Measurements from ENCODE around the gene LRRN4.

DNA sequence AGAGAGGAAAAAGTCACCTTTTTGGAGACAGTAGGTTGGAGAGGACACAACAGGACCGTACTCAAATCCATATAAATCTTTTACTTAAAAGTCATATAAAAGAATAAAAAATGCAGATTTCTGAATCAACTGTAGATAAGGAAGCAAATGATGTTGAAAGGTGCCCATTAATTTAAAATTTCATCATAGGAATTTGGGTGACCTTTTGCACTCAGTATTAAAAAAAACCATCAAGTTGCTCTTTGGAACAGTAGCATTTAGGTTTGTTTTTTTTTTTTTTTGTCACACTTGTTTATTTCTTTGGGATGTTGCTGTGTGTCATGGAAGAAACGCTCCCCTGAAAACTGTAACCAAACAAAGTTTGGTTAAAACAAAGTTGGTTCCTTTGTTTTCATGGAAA is 20.9 kb upstream of the LRRN4 start:
- no peak for TF ChIP-seq POLR2A (IDR thresholded peaks at IDR 0.05)
- TF ChIP-seq, protein P1, sequence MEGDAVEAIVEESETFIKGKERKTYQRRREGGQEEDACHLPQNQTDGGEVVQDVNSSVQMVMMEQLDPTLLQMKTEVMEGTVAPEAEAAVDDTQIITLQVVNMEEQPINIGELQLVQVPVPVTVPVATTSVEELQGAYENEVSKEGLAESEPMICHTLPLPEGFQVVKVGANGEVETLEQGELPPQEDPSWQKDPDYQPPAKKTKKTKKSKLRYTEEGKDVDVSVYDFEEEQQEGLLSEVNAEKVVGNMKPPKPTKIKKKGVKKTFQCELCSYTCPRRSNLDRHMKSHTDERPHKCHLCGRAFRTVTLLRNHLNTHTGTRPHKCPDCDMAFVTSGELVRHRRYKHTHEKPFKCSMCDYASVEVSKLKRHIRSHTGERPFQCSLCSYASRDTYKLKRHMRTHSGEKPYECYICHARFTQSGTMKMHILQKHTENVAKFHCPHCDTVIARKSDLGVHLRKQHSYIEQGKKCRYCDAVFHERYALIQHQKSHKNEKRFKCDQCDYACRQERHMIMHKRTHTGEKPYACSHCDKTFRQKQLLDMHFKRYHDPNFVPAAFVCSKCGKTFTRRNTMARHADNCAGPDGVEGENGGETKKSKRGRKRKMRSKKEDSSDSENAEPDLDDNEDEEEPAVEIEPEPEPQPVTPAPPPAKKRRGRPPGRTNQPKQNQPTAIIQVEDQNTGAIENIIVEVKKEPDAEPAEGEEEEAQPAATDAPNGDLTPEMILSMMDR (IDR thresholded peaks at IDR 0.05), result no peak

All from lower leg skin (tissue), 3 donors.